AG04449 (cell line): ENCODE data around the gene MYO7B.

Experiments
- CTCF ChIA-PET: fragments of 350-600 bp; formaldehyde crosslinking; extraction: SDS; loops from one replicate; lab custom pipeline; 2021; ENCODE audit warnings: antibody characterized with exemption; lab: Yijun Ruan, JAX
- POLR2A ChIA-PET: fragments of 400-600, 350-600 bp; formaldehyde crosslinking; extraction: SDS; loops from one replicate; lab custom pipeline; 2020; ENCODE audit warnings: antibody characterized with exemption, inconsistent platforms; lab: Yijun Ruan, JAX
- DNase-seq: peaks from one replicate; pipeline ENCODE4 v3.0.0-alpha.2; 2010; ENCODE audit warnings: low read depth, low spot score
- H3K4me3 ChIP-seq: 2 replicates; pipeline ENCODE4 v1.5.1; 2011; ENCODE audit warnings: low read depth, mild to moderate bottlenecking, control low read depth, low read length
- TF ChIP-seq, protein P1 (sequence below): IDR thresholded peaks from one replicate; pipeline ENCODE4 v1.5.1; 2011; ENCODE audit warnings: mild to moderate bottlenecking, moderate library complexity, low read length, control low read depth, inconsistent platforms; ENCODE audit not compliant: insufficient read depth; ENCODE audit errors: missing control alignments

The MYO7B gene

GRCh38 chr2:127531221-127531648, 4.2 kb upstream of the MYO7B start:
- no peak for DNase-seq
- TF ChIP-seq, protein P1, sequence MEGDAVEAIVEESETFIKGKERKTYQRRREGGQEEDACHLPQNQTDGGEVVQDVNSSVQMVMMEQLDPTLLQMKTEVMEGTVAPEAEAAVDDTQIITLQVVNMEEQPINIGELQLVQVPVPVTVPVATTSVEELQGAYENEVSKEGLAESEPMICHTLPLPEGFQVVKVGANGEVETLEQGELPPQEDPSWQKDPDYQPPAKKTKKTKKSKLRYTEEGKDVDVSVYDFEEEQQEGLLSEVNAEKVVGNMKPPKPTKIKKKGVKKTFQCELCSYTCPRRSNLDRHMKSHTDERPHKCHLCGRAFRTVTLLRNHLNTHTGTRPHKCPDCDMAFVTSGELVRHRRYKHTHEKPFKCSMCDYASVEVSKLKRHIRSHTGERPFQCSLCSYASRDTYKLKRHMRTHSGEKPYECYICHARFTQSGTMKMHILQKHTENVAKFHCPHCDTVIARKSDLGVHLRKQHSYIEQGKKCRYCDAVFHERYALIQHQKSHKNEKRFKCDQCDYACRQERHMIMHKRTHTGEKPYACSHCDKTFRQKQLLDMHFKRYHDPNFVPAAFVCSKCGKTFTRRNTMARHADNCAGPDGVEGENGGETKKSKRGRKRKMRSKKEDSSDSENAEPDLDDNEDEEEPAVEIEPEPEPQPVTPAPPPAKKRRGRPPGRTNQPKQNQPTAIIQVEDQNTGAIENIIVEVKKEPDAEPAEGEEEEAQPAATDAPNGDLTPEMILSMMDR: no peak
- no peak overlapping the region for H3K4me3 ChIP-seq
- CTCF ChIA-PET: interaction anchor here (1.6 kb wide), 1 partner anchor 52 kb away, joined by 4 read pairs; no protein-coding TSS in a partner anchor
- POLR2A ChIA-PET: no interaction called here

DNA sequence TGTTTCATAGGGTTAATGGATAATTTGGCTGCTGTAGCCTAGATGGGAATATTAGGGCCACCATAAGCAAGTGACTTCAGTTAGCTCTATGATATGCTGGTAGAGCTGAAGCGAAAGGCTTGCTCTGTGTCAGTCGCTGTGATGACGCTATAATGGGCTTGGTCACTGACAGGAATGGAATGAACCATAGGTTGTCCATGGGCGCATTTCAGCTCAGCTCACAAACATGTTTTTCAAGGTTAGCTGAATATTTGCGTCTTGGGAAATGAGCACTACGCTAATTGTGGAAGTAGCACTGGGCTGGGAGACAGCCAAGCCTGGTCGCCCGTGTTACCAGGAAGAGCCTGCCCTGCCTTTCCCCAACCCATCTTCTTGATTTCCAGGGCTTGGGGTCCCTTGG, 3.2 kb upstream of the MYO7B start:
- ChIA-PET POLR2A (no interaction called here), CTCF (no interaction called here)
- TF ChIP-seq, protein P1: no peak
- no peak overlapping the region for H3K4me3 ChIP-seq
- DNase-seq: no peak

- ChIA-PET POLR2A (no interaction called here), CTCF (no interaction called here)
- TF ChIP-seq, protein P1: no peak
- no peak for DNase-seq
- no peak overlapping the region for H3K4me3 ChIP-seq
Measured at GRCh38 chr2:127535918-127536317, 435 bp downstream of the MYO7B start.

DNA sequence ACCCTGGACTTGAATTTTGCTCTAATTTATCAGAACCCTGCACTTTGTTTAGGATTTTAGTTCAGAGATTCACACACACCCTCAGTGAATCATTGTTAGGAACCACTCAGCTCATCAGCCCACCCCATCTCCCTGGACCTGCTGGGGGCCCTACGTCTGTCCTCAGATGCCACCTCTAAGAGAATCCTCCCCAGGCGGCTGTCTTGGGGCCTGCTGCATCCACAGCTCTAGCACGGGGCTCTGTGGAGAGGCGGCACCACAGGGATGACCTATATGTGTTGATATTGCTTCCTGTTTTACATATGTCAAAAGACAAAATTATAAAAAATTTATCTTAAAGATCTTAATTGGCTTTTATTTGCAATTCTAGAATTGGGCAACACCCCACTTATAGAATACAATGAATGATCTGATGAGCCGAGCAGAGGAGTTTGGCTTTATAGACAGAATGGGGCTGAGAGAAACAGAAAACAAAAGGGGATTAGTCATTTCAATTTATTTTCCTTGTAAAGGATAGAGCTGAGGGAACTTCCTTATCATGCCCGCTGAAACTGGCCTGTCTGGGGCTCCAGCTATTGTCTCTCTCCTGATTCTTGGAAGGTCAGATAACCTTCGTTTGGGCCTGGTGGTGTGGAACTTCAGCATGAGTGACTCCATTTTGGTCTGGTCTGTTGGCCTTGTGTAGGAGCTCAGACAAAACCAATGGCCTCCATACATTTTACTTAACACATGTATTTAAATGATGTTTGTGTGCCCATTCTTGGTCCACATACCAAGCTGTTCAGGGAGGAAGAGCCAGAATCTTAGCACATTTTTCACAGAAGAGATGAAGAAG, 1.4 kb downstream of the MYO7B start:
- ChIA-PET CTCF (interaction anchor here (0.6 to 1.3 kb wide), 2 partner anchors 9 to 10 kb away, joined by 3 to 4 read pairs; partner anchors contain the start of gene IWS1), POLR2A (no interaction called here)
- no peak for DNase-seq
- no peak overlapping the region for H3K4me3 ChIP-seq
- TF ChIP-seq, protein P1: no peak

GRCh38 chr2:127537644-127538043, 2.2 kb downstream of the MYO7B start:
- ChIA-PET POLR2A (no interaction called here), CTCF (interaction anchor here (0.6 to 1.3 kb wide), 3 partner anchors 9 to 11 kb away, joined by 3 to 4 read pairs (median 3); partner anchors contain the start of gene IWS1)
- no peak overlapping the region for H3K4me3 ChIP-seq
- no peak for DNase-seq
- TF ChIP-seq, protein P1: no peak

GRCh38 chr2:127541809-127542208, 6.3 kb downstream of the MYO7B start:
- no peak for DNase-seq
- ChIA-PET POLR2A (no interaction called here), CTCF (interaction anchor here (1.1 to 1.5 kb wide), 2 partner anchors 8 to 12 kb away, joined by 3 read pairs; no protein-coding TSS in a partner anchor)
- H3K4me3 ChIP-seq: no peak overlapping the region
- TF ChIP-seq, protein P1: no peak
